DND-41 (cell line): Measurements from ENCODE around the gene NAGA.

Experiments
- ATAC-seq: fragments of 200-7000 bp; cut with Tn5 transposase; 3 replicates; pipeline ENCODE4 v1.9.1; 2021; ENCODE audit warnings: low read depth; ENCODE audit not compliant: insufficient read depth
- DNase-seq: peaks from one replicate; pipeline ENCODE4 v3.0.0-alpha.2; 2020
- H2AFZ ChIP-seq: 2 replicates; pipeline ENCODE4 v1.6.0; 2012; ENCODE audit warnings: low read depth, low read length
- H3K27ac ChIP-seq: 2 replicates; pipeline ENCODE4 v1.5.1; 2012; ENCODE audit warnings: low read length, inconsistent platforms
- H3K27me3 ChIP-seq: fragments of 200-600 bp; sonication (generic); 2 replicates; pipeline ENCODE4 v1.6.0; 2012; ENCODE audit warnings: low read length, mild to moderate bottlenecking, inconsistent platforms; ENCODE audit not compliant: insufficient read depth, poor library complexity
- H3K36me3 ChIP-seq: 2 replicates; pipeline ENCODE4 v1.5.1; 2012; ENCODE audit warnings: low read length, inconsistent platforms; ENCODE audit not compliant: insufficient read depth
- H3K4me1 ChIP-seq: 2 replicates; pipeline ENCODE4 v1.5.1; 2012; ENCODE audit warnings: mild to moderate bottlenecking, low read length; ENCODE audit not compliant: insufficient read depth
- H3K4me2 ChIP-seq: 2 replicates; pipeline ENCODE4 v1.6.0; 2012; ENCODE audit warnings: mild to moderate bottlenecking, moderate library complexity, low read length, inconsistent platforms; ENCODE audit not compliant: insufficient read depth
- H3K4me3 ChIP-seq, 2 experiments: fragments of 200-600 bp in 1 of 2; shearing (Covaris generic) in 1 of 2; 2 replicates each; pipeline ENCODE4 v1.5.1; 2012 to 2016; ENCODE audit warnings: inconsistent platforms in 2 of 2, low read length in 2 of 2, mild to moderate bottlenecking in 2 of 2, low read depth in 1 of 2, moderate library complexity in 1 of 2
- H3K79me2 ChIP-seq: 2 replicates; pipeline ENCODE4 v1.6.0; 2012; ENCODE audit warnings: low read length, inconsistent platforms; ENCODE audit not compliant: insufficient read depth
- H3K9ac ChIP-seq: 2 replicates; pipeline ENCODE4 v1.6.0; 2012; ENCODE audit warnings: low read depth, mild to moderate bottlenecking, inconsistent platforms, low read length, moderate library complexity
- H3K9me3 ChIP-seq: 2 replicates; pipeline ENCODE4 v1.5.1; 2012; ENCODE audit warnings: low read length, moderate library complexity, mild to moderate bottlenecking, inconsistent platforms; ENCODE audit not compliant: insufficient read depth, severe bottlenecking
- H4K20me1 ChIP-seq: 2 replicates; pipeline ENCODE4 v1.6.0; 2012; ENCODE audit warnings: low read length; ENCODE audit not compliant: insufficient read depth
- EZH2 ChIP-seq: IDR thresholded peaks from 3 replicates; pipeline ENCODE4 v1.6.1; 2012; ENCODE audit warnings: borderline replicate concordance, low read depth, mild to moderate bottlenecking, moderate library complexity, low read length, inconsistent platforms; ENCODE audit not compliant: severe bottlenecking
- TF ChIP-seq, protein P1 (sequence below): IDR thresholded peaks from 2 replicates; pipeline ENCODE4 v1.5.1; 2012; ENCODE audit warnings: borderline replicate concordance, low read length, moderate library complexity, mild to moderate bottlenecking; ENCODE audit not compliant: poor library complexity, severe bottlenecking; ENCODE audit errors: extremely low read depth

NAGA gene

DNA sequence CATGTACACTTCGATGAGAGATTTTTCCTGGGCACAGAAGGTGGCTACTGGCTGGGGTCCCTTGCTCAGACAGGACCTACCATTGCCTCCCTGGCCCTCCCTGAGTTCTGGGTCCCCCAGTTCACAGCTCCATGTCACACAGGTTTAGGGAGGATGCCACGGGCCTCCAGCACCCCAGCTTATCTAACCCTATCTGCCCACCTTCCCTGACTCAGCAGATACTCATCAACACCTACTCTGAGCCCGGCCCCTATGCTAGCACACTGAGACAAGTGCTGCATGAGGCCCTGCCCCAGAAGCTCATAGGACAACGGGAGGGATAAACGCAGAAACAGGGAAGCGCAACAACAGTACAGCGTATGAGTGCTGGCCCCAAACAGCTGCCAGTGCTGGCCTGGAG, 9.6 kb downstream of the NAGA start:
- Histone ChIP-seq H3K4me3 (no peak overlapping the region), H3K27me3 (no peaks in the 10 kb centered on the region), H3K4me2 (no peak overlapping the region), H3K79me2 (no peaks in the 10 kb centered on the region), H2AFZ (no peak overlapping the region), H3K36me3 (peaks cover 42% of the 10 kb centered on the region), H3K9ac (no peak overlapping the region), H3K9me3 (peaks cover 8% of the 10 kb centered on the region), H3K27ac (no peak overlapping the region), H3K4me1 (no peaks in the 10 kb centered on the region), H4K20me1 (0 out of 2 replicates have a peak, but pooled peaks cover 2% of the 10 kb centered on the region)
- DNase-seq (no peak), ATAC-seq (no peak)
- TF ChIP-seq, protein P1, sequence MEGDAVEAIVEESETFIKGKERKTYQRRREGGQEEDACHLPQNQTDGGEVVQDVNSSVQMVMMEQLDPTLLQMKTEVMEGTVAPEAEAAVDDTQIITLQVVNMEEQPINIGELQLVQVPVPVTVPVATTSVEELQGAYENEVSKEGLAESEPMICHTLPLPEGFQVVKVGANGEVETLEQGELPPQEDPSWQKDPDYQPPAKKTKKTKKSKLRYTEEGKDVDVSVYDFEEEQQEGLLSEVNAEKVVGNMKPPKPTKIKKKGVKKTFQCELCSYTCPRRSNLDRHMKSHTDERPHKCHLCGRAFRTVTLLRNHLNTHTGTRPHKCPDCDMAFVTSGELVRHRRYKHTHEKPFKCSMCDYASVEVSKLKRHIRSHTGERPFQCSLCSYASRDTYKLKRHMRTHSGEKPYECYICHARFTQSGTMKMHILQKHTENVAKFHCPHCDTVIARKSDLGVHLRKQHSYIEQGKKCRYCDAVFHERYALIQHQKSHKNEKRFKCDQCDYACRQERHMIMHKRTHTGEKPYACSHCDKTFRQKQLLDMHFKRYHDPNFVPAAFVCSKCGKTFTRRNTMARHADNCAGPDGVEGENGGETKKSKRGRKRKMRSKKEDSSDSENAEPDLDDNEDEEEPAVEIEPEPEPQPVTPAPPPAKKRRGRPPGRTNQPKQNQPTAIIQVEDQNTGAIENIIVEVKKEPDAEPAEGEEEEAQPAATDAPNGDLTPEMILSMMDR: no peak
- TF ChIP-seq EZH2: no peak

DNA sequence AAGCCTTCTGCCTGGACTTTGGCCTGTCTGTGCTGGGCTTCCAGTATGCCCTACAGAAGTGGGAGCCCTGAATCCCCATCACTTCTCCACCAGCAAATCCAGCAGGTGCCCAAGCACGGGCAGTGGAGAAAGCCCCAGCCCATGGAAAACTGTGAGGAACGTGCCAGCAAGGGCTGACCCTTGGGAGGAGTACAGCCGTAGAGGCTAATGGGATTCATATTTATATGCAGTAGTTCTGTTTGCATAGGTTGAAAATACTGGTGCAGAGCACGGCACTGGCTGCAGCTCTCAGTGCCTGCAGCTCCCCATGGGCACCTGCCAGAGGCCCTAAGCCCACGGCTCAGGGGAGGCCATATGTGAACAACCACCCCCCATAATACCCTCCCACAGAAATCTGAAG, 10.1 kb downstream of the NAGA start:
- no peak overlapping the region for H2AFZ ChIP-seq
- H3K27ac ChIP-seq: no peak overlapping the region
- no peak overlapping the region for H3K4me3 ChIP-seq
- ATAC-seq (no peak), DNase-seq (no peak)
- TF ChIP-seq, protein P1: no peak
- no peak for TF ChIP-seq EZH2
- no peaks in the 10 kb centered on the region for H3K79me2 ChIP-seq
- H3K9me3 ChIP-seq: peaks cover 8% of the 10 kb centered on the region
- 0 out of 2 replicates have a peak, but pooled peaks cover 2% of the 10 kb centered on the region for H4K20me1 ChIP-seq
- H3K4me2 ChIP-seq: no peak overlapping the region
- peaks cover 38% of the 10 kb centered on the region for H3K36me3 ChIP-seq
- no peak overlapping the region for H3K9ac ChIP-seq
- H3K27me3 ChIP-seq: no peaks in the 10 kb centered on the region
- H3K4me1 ChIP-seq: no peaks in the 10 kb centered on the region

DNA sequence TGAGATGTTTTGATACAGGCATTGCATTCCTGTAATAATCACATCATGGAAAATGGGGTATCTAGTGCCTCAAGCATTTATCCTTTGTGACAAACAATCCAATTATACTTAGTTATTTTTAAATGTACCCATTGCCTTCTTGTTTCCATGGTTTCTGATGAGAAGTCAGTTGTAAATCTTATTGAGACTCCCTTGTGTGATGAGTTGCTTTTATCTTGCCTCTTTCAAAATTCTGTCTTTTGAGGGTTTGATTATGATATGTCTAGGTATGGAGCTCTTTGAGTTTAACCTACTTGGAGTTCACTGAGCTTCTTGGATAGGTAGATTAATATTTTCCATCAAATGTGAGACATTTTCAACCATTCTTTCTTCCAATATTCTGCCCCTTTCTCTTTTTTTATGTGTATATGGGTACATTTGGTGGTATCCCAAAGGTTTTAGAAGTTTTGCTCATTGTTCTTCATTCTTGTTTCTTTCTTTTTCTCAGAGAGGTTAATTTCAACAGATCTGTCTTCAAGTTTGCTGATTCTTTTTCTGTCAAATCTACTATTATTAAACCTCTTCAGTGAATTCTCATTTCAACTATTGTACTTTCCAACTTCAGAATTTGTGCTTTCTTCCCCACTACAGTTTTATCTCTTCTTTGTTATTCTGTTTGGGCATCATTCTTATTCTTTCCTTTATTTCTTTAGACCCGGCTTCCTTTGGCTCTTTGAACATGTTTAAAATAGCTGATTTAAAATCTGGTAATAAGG, 13.7 kb downstream of the NAGA start:
- Histone ChIP-seq H3K27me3 (no peaks in the 10 kb centered on the region), H4K20me1 (no peaks in the 10 kb centered on the region), H3K9ac (no peak overlapping the region), H2AFZ (no peak overlapping the region), H3K9me3 (peaks cover 8% of the 10 kb centered on the region), H3K36me3 (peaks cover 31% of the 10 kb centered on the region), H3K4me3 (no peak overlapping the region), H3K79me2 (no peaks in the 10 kb centered on the region), H3K4me2 (no peak overlapping the region), H3K27ac (no peak overlapping the region), H3K4me1 (no peaks in the 10 kb centered on the region)
- TF ChIP-seq, protein P1: no peak
- no peak for TF ChIP-seq EZH2
- no peak for DNase-seq
- no peak for ATAC-seq

DNA sequence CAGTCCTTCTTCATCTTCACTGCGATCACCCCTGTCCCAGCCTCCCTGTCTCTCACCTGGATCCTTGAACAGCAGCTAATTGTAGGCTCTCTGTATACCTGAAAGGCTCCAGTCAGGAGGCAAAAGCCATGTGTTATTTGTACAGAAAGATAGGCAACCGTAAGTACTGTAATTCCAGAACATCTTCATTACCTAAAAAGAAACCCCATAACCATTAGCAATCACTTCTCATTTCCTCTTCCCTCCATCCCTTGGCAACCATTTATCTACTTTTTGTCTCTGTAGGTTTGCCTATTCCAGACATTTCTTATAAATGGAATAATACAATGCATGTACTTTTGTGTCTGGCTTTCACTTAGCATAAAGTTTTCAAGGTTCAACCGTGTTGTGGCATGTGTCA, 17.8 kb downstream of the NAGA start:
- no peak for ATAC-seq
- Histone ChIP-seq H2AFZ (no peak overlapping the region), H3K79me2 (no peaks in the 10 kb centered on the region), H3K9me3 (peaks cover 6% of the 10 kb centered on the region), H3K27me3 (no peaks in the 10 kb centered on the region), H3K9ac (no peak overlapping the region), H3K4me1 (no peaks in the 10 kb centered on the region), H3K27ac (no peak overlapping the region), H3K4me3 (no peak overlapping the region), H3K4me2 (no peak overlapping the region), H4K20me1 (no peaks in the 10 kb centered on the region), H3K36me3 (no peaks in the 10 kb centered on the region)
- TF ChIP-seq EZH2: no peak
- TF ChIP-seq, protein P1: no peak
- no peak for DNase-seq
